ENCODE results near the gene KCNK7. TPM values are rescaled to one million over a fixed set of nuclear protein-coding genes. Genes with fewer than 3 reads are reported as not detected.

The KCNK7 gene
- total RNA-seq, 1 donor from 2014 or later, result 0.17 TPM

DNA sequence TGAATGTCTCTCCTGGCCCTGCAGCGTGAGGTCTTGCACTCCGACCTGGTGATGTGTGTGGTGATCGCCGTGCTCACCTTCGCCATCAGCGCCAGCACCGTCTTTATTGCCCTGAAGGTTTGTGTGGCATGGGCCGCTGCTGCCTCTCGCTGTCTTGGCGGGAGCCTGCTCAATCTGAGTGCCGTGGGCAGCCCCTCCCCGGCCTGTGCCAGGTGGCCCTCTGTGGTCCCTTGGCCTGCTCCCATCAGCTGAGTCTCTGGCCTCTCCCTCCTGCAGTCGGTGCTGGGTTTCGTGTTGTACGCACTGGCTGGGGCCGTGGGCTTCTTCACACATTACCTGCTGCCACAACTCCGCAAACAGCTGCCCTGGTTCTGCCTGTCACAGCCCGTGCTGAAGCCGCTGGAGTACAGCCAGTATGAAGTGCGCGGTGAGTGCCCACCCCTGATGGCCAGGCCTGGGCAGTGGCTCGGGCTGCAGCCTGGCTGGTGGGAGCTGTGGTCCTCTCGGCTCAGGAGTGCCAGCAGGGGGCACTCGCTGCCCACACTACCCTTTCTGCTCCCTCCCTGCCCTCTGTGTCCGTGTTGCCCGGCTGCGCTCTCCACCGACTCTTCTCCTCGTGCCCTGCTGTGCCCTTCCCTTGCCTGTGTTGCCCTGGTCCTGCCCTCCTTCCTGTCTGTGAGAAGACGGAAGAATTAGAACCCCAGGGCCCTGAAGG lies 30.2 kb upstream of the KCNK7 start:
- TF ChIP-seq CTCF (conservative IDR thresholded peaks at IDR 0.05; ENCODE audit: low read depth, low read length), result peak; percentile 50
- no peak overlapping the region for H3K4me3 ChIP-seq (ENCODE audit: low read depth, low read length)
- DNase-seq (ENCODE audit: low read depth), result no peak

DNA sequence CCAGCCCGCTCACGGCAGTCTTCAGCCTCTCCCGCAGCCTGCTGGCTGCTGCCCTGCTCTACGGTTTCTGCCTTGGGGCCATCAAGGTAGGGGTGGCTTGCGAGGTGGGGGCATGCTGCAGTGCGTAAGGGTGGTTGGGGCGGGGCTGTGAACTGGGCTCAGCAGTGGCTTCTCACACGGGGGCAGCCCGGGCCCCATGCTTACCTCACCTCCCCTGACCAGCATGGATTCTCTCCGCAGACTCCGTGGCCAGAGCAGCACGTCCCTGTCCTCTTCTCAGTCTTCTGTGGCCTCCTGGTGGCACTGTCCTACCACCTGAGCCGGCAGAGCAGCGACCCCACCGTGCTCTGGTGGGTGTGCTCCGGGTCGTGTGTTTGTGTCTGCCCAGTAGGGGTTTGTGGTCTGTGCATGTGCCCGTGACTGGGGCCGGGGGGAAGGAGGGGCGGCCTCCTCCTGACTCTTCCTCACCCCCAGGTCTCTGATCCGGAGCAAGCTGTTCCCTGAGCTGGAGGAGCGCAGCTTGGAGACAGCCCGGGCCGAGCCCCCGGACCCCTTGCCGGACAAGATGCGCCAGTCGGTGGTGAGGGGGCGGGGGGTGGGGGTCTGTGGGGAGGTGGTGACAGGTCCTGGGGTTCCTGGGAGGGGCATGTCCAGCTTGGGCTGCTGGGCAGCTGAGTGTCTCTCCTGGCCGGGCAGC lies 29.5 kb upstream of the KCNK7 start:
- TF ChIP-seq CTCF (conservative IDR thresholded peaks at IDR 0.05; ENCODE audit: low read depth, low read length), result no peak
- no peak overlapping the region for H3K4me3 ChIP-seq (ENCODE audit: low read depth, low read length)
- DNase-seq (ENCODE audit: low read depth), result no peak

DNA sequence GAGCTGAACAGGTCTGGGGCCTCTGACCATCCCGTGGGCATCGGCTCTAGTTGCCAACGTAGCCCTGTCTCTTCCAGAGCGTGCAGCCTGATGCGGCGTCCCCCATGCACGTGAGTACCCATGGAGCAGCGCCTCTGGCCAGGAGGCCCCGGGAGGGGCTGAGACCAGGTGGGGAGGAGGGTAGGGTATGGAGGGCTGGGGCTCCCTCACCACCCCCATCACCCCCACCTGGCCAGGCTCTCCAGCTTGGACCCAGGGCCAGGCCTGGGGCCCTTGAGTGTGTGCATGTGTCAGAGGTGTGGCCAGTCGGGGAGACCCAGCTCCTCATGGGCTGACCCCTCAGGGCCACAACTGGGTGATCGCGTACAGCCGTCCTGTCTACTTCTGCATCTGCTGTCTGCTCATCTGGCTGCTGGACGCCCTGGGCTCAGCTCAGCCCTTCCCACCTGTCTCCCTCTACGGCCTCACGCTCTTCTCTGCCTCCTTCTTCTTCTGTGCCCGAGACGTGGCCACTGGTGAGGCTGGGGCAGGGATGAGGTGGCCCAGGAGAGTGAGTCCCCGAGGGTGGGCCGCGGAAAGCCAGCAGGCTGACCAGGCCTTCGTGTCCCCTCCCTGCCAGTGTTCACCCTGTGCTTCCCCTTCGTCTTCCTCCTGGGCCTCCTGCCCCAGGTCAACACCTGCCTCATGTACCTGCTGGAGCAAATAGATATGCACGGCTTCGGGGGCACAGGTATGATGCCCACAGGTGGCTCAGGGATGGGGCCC lies 28.4 kb upstream of the KCNK7 start:
- H3K4me3 ChIP-seq (ENCODE audit: low read depth, low read length), result no peak overlapping the region
- no peak for TF ChIP-seq CTCF (conservative IDR thresholded peaks at IDR 0.05; ENCODE audit: low read depth, low read length)
- DNase-seq (ENCODE audit: low read depth), result no peak

- H3K4me3 ChIP-seq (ENCODE audit: low read depth, low read length), result no peak overlapping the region
- TF ChIP-seq CTCF (conservative IDR thresholded peaks at IDR 0.05; ENCODE audit: low read depth, low read length), result no peak
- DNase-seq (ENCODE audit: low read depth), result no peak
These were observed 27.6 kb upstream of the KCNK7 start for GRCh38 chr11:65623177-65623576.

GRCh38 chr11:65622011-65622410 lies 26.4 kb upstream of the KCNK7 start:
- DNase-seq (ENCODE audit: low read depth), result no peak
- H3K4me3 ChIP-seq (ENCODE audit: low read depth, low read length), result no peak overlapping the region
- TF ChIP-seq CTCF (conservative IDR thresholded peaks at IDR 0.05; ENCODE audit: low read depth, low read length), result no peak

- no peak overlapping the region for H3K4me3 ChIP-seq (ENCODE audit: low read depth, low read length)
- TF ChIP-seq CTCF (conservative IDR thresholded peaks at IDR 0.05; ENCODE audit: low read depth, low read length), result no peak
- DNase-seq (ENCODE audit: low read depth), result no peak
These were observed 25.9 kb upstream of the KCNK7 start for GRCh38 chr11:65621460-65621859.

All from epithelial cell of proximal tubule (primary cell).